ENCODE results near the gene NFATC2IP.
A peak's percentile ranks its signal among the peaks of the same experiment; 100 is the strongest.
"Not testable (repeated sequence)": the region's sequence is repeated elsewhere in the genome, so short reads cannot be mapped to it uniquely, and the experiment has no call there.

The NFATC2IP gene

DNA sequence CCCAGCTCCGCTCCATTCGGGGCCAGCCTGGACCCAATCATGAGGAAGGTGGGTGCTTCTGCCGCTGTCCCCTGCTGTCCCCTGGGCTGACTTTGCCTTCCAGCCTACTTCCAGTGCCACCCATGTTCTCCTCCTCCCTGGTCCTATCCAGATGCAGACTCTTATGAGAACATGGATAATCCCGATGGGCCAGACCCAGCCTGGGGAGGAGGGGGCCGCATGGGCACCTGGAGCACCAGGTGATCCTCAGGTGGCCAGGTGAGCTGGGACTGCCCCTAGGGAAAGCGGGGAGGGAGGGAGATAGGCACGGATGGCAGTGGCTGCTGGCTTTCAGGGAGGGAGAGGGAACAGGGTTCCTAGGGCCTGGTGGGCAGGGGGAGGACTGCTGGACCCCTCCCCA is 12.0 kb upstream of the NFATC2IP start:
- CTCF ChIA-PET, result no interaction called here
- no peak overlapping the region for H3K27ac ChIP-seq
- DNase-seq (ENCODE audit: low spot score), result no peak
- POLR2A ChIA-PET (ENCODE audit: low non-redundant PET), result no interaction called here
- TF ChIP-seq, protein P1, sequence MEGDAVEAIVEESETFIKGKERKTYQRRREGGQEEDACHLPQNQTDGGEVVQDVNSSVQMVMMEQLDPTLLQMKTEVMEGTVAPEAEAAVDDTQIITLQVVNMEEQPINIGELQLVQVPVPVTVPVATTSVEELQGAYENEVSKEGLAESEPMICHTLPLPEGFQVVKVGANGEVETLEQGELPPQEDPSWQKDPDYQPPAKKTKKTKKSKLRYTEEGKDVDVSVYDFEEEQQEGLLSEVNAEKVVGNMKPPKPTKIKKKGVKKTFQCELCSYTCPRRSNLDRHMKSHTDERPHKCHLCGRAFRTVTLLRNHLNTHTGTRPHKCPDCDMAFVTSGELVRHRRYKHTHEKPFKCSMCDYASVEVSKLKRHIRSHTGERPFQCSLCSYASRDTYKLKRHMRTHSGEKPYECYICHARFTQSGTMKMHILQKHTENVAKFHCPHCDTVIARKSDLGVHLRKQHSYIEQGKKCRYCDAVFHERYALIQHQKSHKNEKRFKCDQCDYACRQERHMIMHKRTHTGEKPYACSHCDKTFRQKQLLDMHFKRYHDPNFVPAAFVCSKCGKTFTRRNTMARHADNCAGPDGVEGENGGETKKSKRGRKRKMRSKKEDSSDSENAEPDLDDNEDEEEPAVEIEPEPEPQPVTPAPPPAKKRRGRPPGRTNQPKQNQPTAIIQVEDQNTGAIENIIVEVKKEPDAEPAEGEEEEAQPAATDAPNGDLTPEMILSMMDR (conservative IDR thresholded peaks at IDR 0.05; ENCODE audit: low read depth), result no peak

DNA sequence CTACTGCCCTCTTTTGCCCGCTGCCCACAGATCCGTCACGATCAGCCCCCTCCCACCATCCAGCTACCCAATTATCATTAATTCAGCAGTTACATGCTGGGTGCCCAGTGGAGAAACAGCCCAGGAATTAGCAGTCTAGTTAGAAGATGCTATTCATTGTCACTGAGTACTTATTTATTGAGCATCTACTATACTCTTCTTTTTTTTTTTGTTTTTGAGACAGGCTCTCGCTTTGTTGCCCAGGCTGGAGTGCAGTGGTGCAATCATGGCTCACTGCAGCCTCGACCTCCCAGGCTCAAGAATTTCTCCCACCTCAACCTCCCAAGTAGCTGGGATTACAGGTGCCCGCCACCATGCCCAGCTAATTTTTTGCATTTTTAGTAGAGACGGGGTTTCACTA is 10.9 kb upstream of the NFATC2IP start:
- CTCF ChIA-PET; POLR2A ChIA-PET (ENCODE audit: low non-redundant PET); DNase-seq (ENCODE audit: low spot score); H3K27ac ChIP-seq: not testable (repeated sequence)

DNA sequence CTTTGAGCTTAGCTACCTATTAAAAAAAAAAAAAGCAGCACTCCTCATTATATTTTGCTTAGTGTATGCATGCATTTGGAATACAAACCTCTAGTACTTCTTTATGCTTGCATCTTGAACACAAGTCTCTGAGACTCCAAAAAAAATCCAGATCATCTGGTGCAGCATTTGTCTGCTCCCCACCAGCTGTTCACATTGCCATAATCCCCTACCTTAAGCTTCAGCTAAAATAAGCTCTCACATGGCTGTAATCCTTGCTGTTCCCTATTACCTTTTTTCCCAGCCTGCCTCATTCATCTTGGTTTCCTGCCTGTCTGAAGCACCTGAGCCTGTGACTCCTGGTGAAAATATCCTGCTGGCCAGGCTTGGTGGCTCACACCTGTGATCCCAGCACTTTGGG is 7.5 kb upstream of the NFATC2IP start:
- CTCF ChIA-PET, result no interaction called here
- no peak overlapping the region for H3K27ac ChIP-seq
- TF ChIP-seq, protein P1 (conservative IDR thresholded peaks at IDR 0.05; ENCODE audit: low read depth), result no peak
- POLR2A ChIA-PET (ENCODE audit: low non-redundant PET), result no interaction called here
- DNase-seq (ENCODE audit: low spot score), result no peak

DNA sequence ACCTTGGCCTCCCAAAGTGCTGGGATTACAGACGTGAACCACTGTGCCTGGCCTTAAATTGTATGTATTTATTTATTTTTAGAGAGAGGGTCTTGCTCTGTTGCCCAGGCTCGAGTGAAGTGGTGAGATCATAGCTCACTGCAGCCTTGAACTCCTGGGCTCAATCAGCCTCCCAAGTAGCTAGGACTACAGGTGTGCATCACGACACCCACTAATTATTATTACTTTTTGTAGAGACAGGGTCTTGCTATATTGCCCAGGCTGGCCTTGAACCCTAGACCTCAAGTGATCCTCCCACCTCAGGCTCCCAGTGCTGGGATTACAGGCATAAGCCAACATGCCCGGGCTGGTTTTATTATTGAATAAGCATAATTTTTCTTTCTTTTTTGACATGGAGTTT is 4.1 kb upstream of the NFATC2IP start:
- TF ChIP-seq, protein P1 (conservative IDR thresholded peaks at IDR 0.05; ENCODE audit: low read depth), result no peak
- no peak for DNase-seq (ENCODE audit: low spot score)
- ChIA-PET POLR2A (ENCODE audit: low non-redundant PET) (no interaction called here), CTCF (interaction anchor here (0.6 kb wide), 1 partner anchor 41 kb away, joined by 5 read pairs; no protein-coding TSS in a partner anchor)
- no peak overlapping the region for H3K27ac ChIP-seq

DNA sequence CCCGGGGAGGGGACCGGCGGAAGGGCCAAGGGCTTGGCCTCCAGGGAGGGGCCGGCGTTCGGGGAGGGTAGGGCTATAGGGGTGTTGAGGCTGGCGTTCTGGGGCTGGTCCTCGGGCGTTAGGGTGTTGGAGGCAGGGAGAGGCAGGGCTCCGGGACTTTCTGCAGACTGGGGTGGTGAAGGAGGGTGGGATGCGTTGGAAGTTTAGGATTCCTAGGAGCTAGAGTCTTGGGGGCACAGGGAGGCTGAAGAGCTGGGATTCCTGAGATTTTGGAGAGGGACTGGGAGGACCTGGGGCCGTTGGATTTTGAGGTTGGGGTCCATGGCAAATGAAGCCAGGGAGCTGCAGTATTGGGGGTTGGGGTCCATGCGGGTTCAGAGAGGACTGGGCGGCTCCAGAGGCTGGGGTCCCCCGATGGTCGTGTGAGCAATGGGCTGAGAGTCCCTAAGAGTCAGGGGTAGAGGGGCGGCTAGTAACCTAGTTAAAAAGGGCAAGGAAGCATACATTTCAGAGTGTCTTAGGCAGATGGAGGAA is 740 bp downstream of the NFATC2IP start:
- POLR2A ChIA-PET (ENCODE audit: low non-redundant PET), result no interaction called here
- CTCF ChIA-PET, result no interaction called here
- peak overlapping the region; percentile 84 for H3K27ac ChIP-seq
- TF ChIP-seq, protein P1 (conservative IDR thresholded peaks at IDR 0.05; ENCODE audit: low read depth), result no peak
- peak; percentile 46 for DNase-seq (ENCODE audit: low spot score)

DNA sequence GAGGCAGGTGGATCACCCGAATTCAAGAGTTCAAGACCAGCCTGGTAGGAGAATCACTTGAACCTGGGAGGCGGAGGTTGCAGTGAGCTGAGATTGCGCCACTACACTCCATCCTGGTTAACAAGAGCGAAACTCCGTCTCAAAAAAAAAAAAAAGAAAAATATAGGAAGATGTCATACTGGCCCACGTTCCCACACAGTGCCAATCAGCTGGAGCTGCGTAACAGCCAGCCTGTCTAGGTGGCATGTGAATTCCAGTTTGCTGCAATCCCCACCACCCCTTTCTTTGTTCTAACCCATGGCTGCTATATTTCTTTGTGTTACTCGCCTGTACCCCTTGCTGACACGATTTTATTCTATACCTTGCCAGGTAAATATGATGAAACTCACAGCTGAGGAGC is 7.5 kb downstream of the NFATC2IP start:
- no peak for DNase-seq (ENCODE audit: low spot score)
- TF ChIP-seq, protein P1 (conservative IDR thresholded peaks at IDR 0.05; ENCODE audit: low read depth), result no peak
- ChIA-PET CTCF (no interaction called here), POLR2A (ENCODE audit: low non-redundant PET) (no interaction called here)
- H3K27ac ChIP-seq, result no peak overlapping the region

DNA sequence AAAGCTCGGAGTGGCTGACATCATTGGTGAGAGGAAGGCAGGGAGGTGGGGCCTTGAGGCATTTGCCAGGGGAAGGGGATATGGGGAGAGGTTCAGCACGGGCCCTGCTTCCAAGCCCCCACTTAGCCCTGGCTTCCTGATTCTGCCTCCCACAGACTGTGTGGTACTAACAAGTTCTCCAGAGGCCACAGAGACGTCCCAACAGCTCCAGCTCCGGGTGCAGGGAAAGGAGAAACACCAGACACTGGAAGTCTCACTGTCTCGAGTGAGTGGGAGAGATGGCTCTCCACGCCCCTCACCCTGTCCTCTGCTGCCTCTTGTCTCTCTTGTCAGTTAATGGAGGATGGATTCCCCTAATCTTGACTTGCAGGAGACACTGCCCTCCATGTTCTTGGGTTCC is 8.1 kb downstream of the NFATC2IP start:
- ChIA-PET CTCF (interaction anchor here (0.6 kb wide), 1 partner anchor 15 kb away, joined by 5 read pairs; no protein-coding TSS in a partner anchor), POLR2A (ENCODE audit: low non-redundant PET) (no interaction called here)
- DNase-seq (ENCODE audit: low spot score), result no peak
- peak overlapping the region; percentile 7; the same call in 1 of the 2 replicates for H3K27ac ChIP-seq
- TF ChIP-seq, protein P1 (conservative IDR thresholded peaks at IDR 0.05; ENCODE audit: low read depth), result no peak
